WTC11 (cell line): Measurements from ENCODE around the gene CPT1C. TPM values are rescaled to one million over a fixed set of nuclear protein-coding genes. Genes with fewer than 3 reads are reported as not detected.

Experiments used
- ATAC-seq: fragments of 200-7000 bp; cut with Tn5 transposase; 2 replicates; pipeline ENCODE4 v1.10.0; 2021; ENCODE audit warnings: mild to moderate bottlenecking, moderate library complexity
- CTCF ChIA-PET: fragments of 300-600 bp; sonication (Branson Sonifier 250); formaldehyde crosslinking; loops from one replicate; lab custom pipeline; 2021; ENCODE audit warnings: antibody characterized with exemption; lab: Charles Lee
- POLR2A ChIA-PET: fragments of 350-600 bp; sonication (Branson Sonifier 250); formaldehyde crosslinking; loops from one replicate; lab custom pipeline; 2021; ENCODE audit warnings: antibody characterized with exemption; lab: Charles Lee
- DNase-seq: peaks from one replicate; pipeline ENCODE4 v3.0.0; 2021; ENCODE audit warnings: low spot score
- H3K27ac Mint-ChIP-seq: 2 replicates; pipeline ENCODE4 v1.8.0; 2021; ENCODE audit warnings: mixed read lengths
- H3K27me3 Mint-ChIP-seq: 2 replicates; pipeline ENCODE4 v1.8.0; 2021; ENCODE audit warnings: low read depth, mild to moderate bottlenecking, moderate library complexity, mixed read lengths
- H3K36me3 Mint-ChIP-seq: 2 replicates; pipeline ENCODE4 v1.8.0; 2021; ENCODE audit warnings: mixed read lengths
- H3K4me1 Mint-ChIP-seq: 2 replicates; pipeline ENCODE4 v1.8.0; 2022; ENCODE audit warnings: mixed read lengths
- H3K4me3 Mint-ChIP-seq: 2 replicates; pipeline ENCODE4 v1.8.0; 2021; ENCODE audit warnings: mild to moderate bottlenecking, moderate library complexity, mixed read lengths
- H3K9me3 Mint-ChIP-seq: 2 replicates; pipeline ENCODE4 v1.8.0; 2021; ENCODE audit warnings: mixed read lengths
- CTCF ChIP-seq: fragments of 200-600 bp; IDR thresholded peaks from 2 replicates; pipeline ENCODE4 v1.8.0; 2022; ENCODE audit warnings: antibody characterized with exemption
- E2F1 ChIP-seq: sonication (generic); formaldehyde crosslinking; IDR thresholded peaks from 2 replicates; pipeline ENCODE4 v1.8.0; 2022; ENCODE audit warnings: mild to moderate bottlenecking, missing genetic modification reagents
- FOXP1 ChIP-seq: sonication (generic); formaldehyde crosslinking; IDR thresholded peaks from 2 replicates; pipeline ENCODE4 v1.8.0; 2022; ENCODE audit warnings: missing genetic modification reagents, mild to moderate bottlenecking, moderate library complexity, borderline replicate concordance
- GTF2I ChIP-seq: fragments of 250-450 bp; sonication (Bioruptor Pico); conservative IDR thresholded peaks from 2 replicates; pipeline ENCODE4 v1.4.0; 2021; ENCODE audit warnings: mild to moderate bottlenecking
- HMGXB4 ChIP-seq: sonication (generic); formaldehyde crosslinking; IDR thresholded peaks from 2 replicates; pipeline ENCODE4 v1.8.1; 2023; ENCODE audit warnings: mild to moderate bottlenecking, moderate library complexity, missing genetic modification reagents
- JUN ChIP-seq: sonication (generic); formaldehyde crosslinking; IDR thresholded peaks from 2 replicates; pipeline ENCODE4 v1.8.0; 2023; ENCODE audit warnings: mild to moderate bottlenecking, missing genetic modification reagents
- NFATC4 ChIP-seq: fragments of 250-450 bp; sonication (Bioruptor Pico); IDR thresholded peaks from 2 replicates; pipeline ENCODE4 v1.9.0; 2021; ENCODE audit warnings: mild to moderate bottlenecking
- NR2C2 ChIP-seq: sonication (generic); formaldehyde crosslinking; IDR thresholded peaks from 2 replicates; pipeline ENCODE4 v1.8.0; 2022; ENCODE audit warnings: mild to moderate bottlenecking, missing genetic modification reagents
- PRRX2 ChIP-seq: fragments of 250-450 bp; sonication (Bioruptor Pico); IDR thresholded peaks from 2 replicates; pipeline ENCODE4 v1.8.0; 2021; ENCODE audit warnings: mild to moderate bottlenecking
- SMAD3 ChIP-seq: sonication (generic); formaldehyde crosslinking; IDR thresholded peaks from 2 replicates; pipeline ENCODE4 v1.8.0; 2022; ENCODE audit warnings: missing genetic modification reagents, mild to moderate bottlenecking, borderline replicate concordance
- STAT6 ChIP-seq: sonication (generic); formaldehyde crosslinking; conservative IDR thresholded peaks from 2 replicates; pipeline ENCODE4 v1.8.1; 2023; ENCODE audit warnings: mild to moderate bottlenecking, low read depth, missing genetic modification reagents, moderate library complexity
- ZNF219 ChIP-seq: sonication (generic); formaldehyde crosslinking; IDR thresholded peaks from 2 replicates; pipeline ENCODE4 v1.8.0; 2023; ENCODE audit warnings: missing genetic modification reagents, mild to moderate bottlenecking, borderline replicate concordance
- ZNF232 ChIP-seq: sonication (generic); formaldehyde crosslinking; IDR thresholded peaks from 2 replicates; pipeline ENCODE4 v1.8.0; 2022; ENCODE audit warnings: mild to moderate bottlenecking, missing genetic modification reagents
- total RNA-seq: library from RNA; stranded (reverse); gene quantifications from 3 replicates; pipeline ENCODE4 v1.2.3, GENCODE V29; 2021

Gene CPT1C
- total RNA-seq, 1 experiment from 2014 or later, result 74.6 TPM

GRCh38 chr19:49664171-49665035 is 26.5 kb upstream of the CPT1C start (continued):
- TF ChIP-seq HMGXB4 (peak; percentile 53; the same call in 1 of the 2 replicates), CTCF (no peak), FOXP1 (0 out of 2 replicates have a peak, but pooled peaks have one; percentile 35)
- TF ChIP-seq, all 79 proteins: peak for 23

- CTCF ChIA-PET, result interaction anchor here (0.7 to 3.6 kb wide), 11 partner anchors 10 to 302 kb away, joined by 3 to 35 read pairs (median 9); partner anchors contain the start of genes PRMT1, RRAS, SCAF1 and TEAD2
- Mint-ChIP-seq H3K27ac (peak overlapping the region; percentile 98), H3K4me1 (peaks cover 12% of the 10 kb centered on the region), H3K9me3 (peaks cover 5% of the 10 kb centered on the region), H3K27me3 (no peaks in the 10 kb centered on the region; the same call in 1 of the 2 replicates), H3K4me3 (peak overlapping the region; percentile 98), H3K36me3 (peaks cover 44% of the 10 kb centered on the region)
- TF ChIP-seq E2F1 (CRISPR knock-in tag) (no peak), NFATC4 (CRISPR knock-in tag) (no peak), ZNF232 (CRISPR knock-in tag) (no peak), JUN (CRISPR knock-in tag) (no peak), STAT6 (CRISPR knock-in tag) (no peak), NR2C2 (CRISPR knock-in tag) (no peak), ZNF219 (CRISPR knock-in tag) (no peak), GTF2I (CRISPR knock-in tag) (no peak), SMAD3 (CRISPR knock-in tag) (no peak), PRRX2 (CRISPR knock-in tag) (no peak)
- POLR2A ChIA-PET, result interaction anchor here (1.0 to 2.7 kb wide), 6 partner anchors 11 to 107 kb away, joined by 4 to 29 read pairs (median 6); partner anchors contain the start of genes PRMT1, RRAS and SCAF1
- DNase-seq (no peak), ATAC-seq (0 out of 2 replicates have a peak, but pooled peaks have one; percentile 1)
Observed at GRCh38 chr19:49665036-49665350, 25.9 kb upstream of the CPT1C start.
